ENCODE data around the gene PAPPA.

The PAPPA gene

GRCh38 chr9:116323012-116323411 lies 169.4 kb downstream of the PAPPA start:
- H3K27me3 ChIP-seq (replicated peaks in 2 of 5; ENCODE audit: control insufficient read depth in 4 of 5, insufficient read depth in 5 of 5, low read length in 4 of 5): peaks cover 0 to 3% (median 0%) of the 10 kb centered on the region in 5 experiments
- no peaks in the 10 kb centered on the region for H3K36me3 ChIP-seq (ENCODE audit: control insufficient read depth in 4 of 4, insufficient read depth in 4 of 4, low read length in 3 of 4)
- peak in 2 of 3 donors; percentile 0 to 3 for DNase-seq
- no peaks in the 10 kb centered on the region for H3K9me3 ChIP-seq (ENCODE audit: control extremely low read depth in 1 of 5, control insufficient read depth in 4 of 5, insufficient read depth in 2 of 5, low read depth in 1 of 5, low read length in 4 of 5)
- 89% methylated on average over 9 of the region's 11 CpGs for WGBS (ENCODE audit: insufficient coverage)
- POLR2A ChIA-PET: no interaction called here
- no peak overlapping the region for H3K27ac ChIP-seq (ENCODE audit: insufficient read depth in 1 of 2, low read depth in 1 of 2, low read length in 2 of 2, poor library complexity in 1 of 2, severe bottlenecking in 2 of 2)
- CTCF ChIA-PET: no interaction called here
- H3K4me1 ChIP-seq (ENCODE audit: control extremely low read depth in 1 of 4, control insufficient read depth in 4 of 4, insufficient read depth in 4 of 4, low read length in 3 of 4): no peaks in the 10 kb centered on the region
- H3K4me3 ChIP-seq (ENCODE audit: control insufficient read depth in 1 of 7, extremely low read depth in 1 of 7, insufficient read depth in 4 of 7, low read depth in 2 of 7, low read length in 6 of 7): no peak overlapping the region

GRCh38 chr9:116323571-116323970 lies 170.0 kb downstream of the PAPPA start:
- Histone ChIP-seq H3K9me3 (ENCODE audit: control extremely low read depth in 1 of 5, control insufficient read depth in 4 of 5, insufficient read depth in 2 of 5, low read depth in 1 of 5, low read length in 4 of 5) (no peaks in the 10 kb centered on the region), H3K4me3 (ENCODE audit: control insufficient read depth in 1 of 7, extremely low read depth in 1 of 7, insufficient read depth in 4 of 7, low read depth in 2 of 7, low read length in 6 of 7) (no peak overlapping the region), H3K27me3 (replicated peaks in 2 of 5; ENCODE audit: control insufficient read depth in 4 of 5, insufficient read depth in 5 of 5, low read length in 4 of 5) (peaks cover 0 to 4% (median 0%) of the 10 kb centered on the region in 5 experiments), H3K36me3 (ENCODE audit: control insufficient read depth in 4 of 4, insufficient read depth in 4 of 4, low read length in 3 of 4) (no peaks in the 10 kb centered on the region), H3K27ac (ENCODE audit: insufficient read depth in 1 of 2, low read depth in 1 of 2, low read length in 2 of 2, poor library complexity in 1 of 2, severe bottlenecking in 2 of 2) (no peak overlapping the region), H3K4me1 (ENCODE audit: control extremely low read depth in 1 of 4, control insufficient read depth in 4 of 4, insufficient read depth in 4 of 4, low read length in 3 of 4) (no peaks in the 10 kb centered on the region)
- DNase-seq: no peak
- ChIA-PET POLR2A (no interaction called here), CTCF (no interaction called here)

GRCh38 chr9:116325924-116326323 lies 172.3 kb downstream of the PAPPA start:
- peaks cover 0 to 5% (median 0%) of the 10 kb centered on the region in 5 experiments for H3K27me3 ChIP-seq (replicated peaks in 2 of 5; ENCODE audit: control insufficient read depth in 4 of 5, insufficient read depth in 5 of 5, low read length in 4 of 5)
- H3K4me1 ChIP-seq (ENCODE audit: control extremely low read depth in 1 of 4, control insufficient read depth in 4 of 4, insufficient read depth in 4 of 4, low read length in 3 of 4): no peaks in the 10 kb centered on the region
- ChIA-PET POLR2A (no interaction called here), CTCF (no interaction called here)
- no peaks in the 10 kb centered on the region for H3K9me3 ChIP-seq (ENCODE audit: control extremely low read depth in 1 of 5, control insufficient read depth in 4 of 5, insufficient read depth in 2 of 5, low read depth in 1 of 5, low read length in 4 of 5)
- no peak overlapping the region for H3K27ac ChIP-seq (ENCODE audit: insufficient read depth in 1 of 2, low read depth in 1 of 2, low read length in 2 of 2, poor library complexity in 1 of 2, severe bottlenecking in 2 of 2)
- H3K4me3 ChIP-seq (ENCODE audit: control insufficient read depth in 1 of 7, extremely low read depth in 1 of 7, insufficient read depth in 4 of 7, low read depth in 2 of 7, low read length in 6 of 7): no peak overlapping the region
- no peaks in the 10 kb centered on the region for H3K36me3 ChIP-seq (ENCODE audit: control insufficient read depth in 4 of 4, insufficient read depth in 4 of 4, low read length in 3 of 4)
- DNase-seq: no peak

GRCh38 chr9:116327701-116328405 lies 174.3 kb downstream of the PAPPA start:
- Histone ChIP-seq H3K27me3 (replicated peaks in 2 of 5; ENCODE audit: control insufficient read depth in 4 of 5, insufficient read depth in 5 of 5, low read length in 4 of 5) (peaks cover 0 to 14% (median under 1%) of the 10 kb centered on the region in 5 experiments), H3K4me3 (ENCODE audit: control insufficient read depth in 1 of 7, extremely low read depth in 1 of 7, insufficient read depth in 4 of 7, low read depth in 2 of 7, low read length in 6 of 7) (no peak overlapping the region), H3K9me3 (ENCODE audit: control extremely low read depth in 1 of 5, control insufficient read depth in 4 of 5, insufficient read depth in 2 of 5, low read depth in 1 of 5, low read length in 4 of 5) (no peaks in the 10 kb centered on the region), H3K4me1 (ENCODE audit: control extremely low read depth in 1 of 4, control insufficient read depth in 4 of 4, insufficient read depth in 4 of 4, low read length in 3 of 4) (no peaks in the 10 kb centered on the region), H3K36me3 (ENCODE audit: control insufficient read depth in 4 of 4, insufficient read depth in 4 of 4, low read length in 3 of 4) (no peaks in the 10 kb centered on the region), H3K27ac (ENCODE audit: insufficient read depth in 1 of 2, low read depth in 1 of 2, low read length in 2 of 2, poor library complexity in 1 of 2, severe bottlenecking in 2 of 2) (no peak overlapping the region)
- WGBS (ENCODE audit: insufficient coverage): 79% methylated on average over 3 of the region's 4 CpGs
- POLR2A ChIA-PET: no interaction called here
- CTCF ChIA-PET: no interaction called here
- DNase-seq: no peak

GRCh38 chr9:116329470-116329869 lies 175.9 kb downstream of the PAPPA start:
- no peak for DNase-seq
- H3K4me3 ChIP-seq (ENCODE audit: control insufficient read depth in 1 of 7, extremely low read depth in 1 of 7, insufficient read depth in 4 of 7, low read depth in 2 of 7, low read length in 6 of 7): no peak overlapping the region
- H3K27ac ChIP-seq (ENCODE audit: insufficient read depth in 1 of 2, low read depth in 1 of 2, low read length in 2 of 2, poor library complexity in 1 of 2, severe bottlenecking in 2 of 2): no peak overlapping the region
- POLR2A ChIA-PET: no interaction called here
- peaks cover 0 to 2% (median 0%) of the 10 kb centered on the region in 5 experiments for H3K9me3 ChIP-seq (ENCODE audit: control extremely low read depth in 1 of 5, control insufficient read depth in 4 of 5, insufficient read depth in 2 of 5, low read depth in 1 of 5, low read length in 4 of 5)
- no peaks in the 10 kb centered on the region for H3K36me3 ChIP-seq (ENCODE audit: control insufficient read depth in 4 of 4, insufficient read depth in 4 of 4, low read length in 3 of 4)
- CTCF ChIA-PET: no interaction called here
- H3K27me3 ChIP-seq (replicated peaks in 2 of 5; ENCODE audit: control insufficient read depth in 4 of 5, insufficient read depth in 5 of 5, low read length in 4 of 5): peaks cover 0 to 14% (median 8%) of the 10 kb centered on the region in 5 experiments
- H3K4me1 ChIP-seq (ENCODE audit: control extremely low read depth in 1 of 4, control insufficient read depth in 4 of 4, insufficient read depth in 4 of 4, low read length in 3 of 4): no peaks in the 10 kb centered on the region
- WGBS (ENCODE audit: insufficient coverage): 80% methylated on average over 1 of the region's 4 CpGs

- Histone ChIP-seq H3K27ac (ENCODE audit: insufficient read depth in 1 of 2, low read depth in 1 of 2, low read length in 2 of 2, poor library complexity in 1 of 2, severe bottlenecking in 2 of 2) (no peak overlapping the region), H3K9me3 (ENCODE audit: control extremely low read depth in 1 of 5, control insufficient read depth in 4 of 5, insufficient read depth in 2 of 5, low read depth in 1 of 5, low read length in 4 of 5) (peaks cover 0 to 2% (median 0%) of the 10 kb centered on the region in 5 experiments), H3K36me3 (ENCODE audit: control insufficient read depth in 4 of 4, insufficient read depth in 4 of 4, low read length in 3 of 4) (no peaks in the 10 kb centered on the region), H3K4me1 (ENCODE audit: control extremely low read depth in 1 of 4, control insufficient read depth in 4 of 4, insufficient read depth in 4 of 4, low read length in 3 of 4) (no peaks in the 10 kb centered on the region), H3K4me3 (ENCODE audit: control insufficient read depth in 1 of 7, extremely low read depth in 1 of 7, insufficient read depth in 4 of 7, low read depth in 2 of 7, low read length in 6 of 7) (no peak overlapping the region), H3K27me3 (replicated peaks in 2 of 5; ENCODE audit: control insufficient read depth in 4 of 5, insufficient read depth in 5 of 5, low read length in 4 of 5) (peaks cover 0 to 20% (median 15%) of the 10 kb centered on the region in 5 experiments)
- DNase-seq: no peak
- ChIA-PET CTCF (no interaction called here), POLR2A (no interaction called here)
- 67% methylated on average over 1 of the region's 3 CpGs for WGBS (ENCODE audit: insufficient coverage)
Observed at GRCh38 chr9:116331241-116331640, 177.7 kb downstream of the PAPPA start.

- Histone ChIP-seq H3K36me3 (ENCODE audit: control insufficient read depth in 4 of 4, insufficient read depth in 4 of 4, low read length in 3 of 4) (no peaks in the 10 kb centered on the region), H3K9me3 (ENCODE audit: control extremely low read depth in 1 of 5, control insufficient read depth in 4 of 5, insufficient read depth in 2 of 5, low read depth in 1 of 5, low read length in 4 of 5) (peaks cover 0 to 2% (median 0%) of the 10 kb centered on the region in 5 experiments), H3K27ac (ENCODE audit: insufficient read depth in 1 of 2, low read depth in 1 of 2, low read length in 2 of 2, poor library complexity in 1 of 2, severe bottlenecking in 2 of 2) (no peak overlapping the region), H3K4me3 (ENCODE audit: control insufficient read depth in 1 of 7, extremely low read depth in 1 of 7, insufficient read depth in 4 of 7, low read depth in 2 of 7, low read length in 6 of 7) (no peak overlapping the region), H3K4me1 (ENCODE audit: control extremely low read depth in 1 of 4, control insufficient read depth in 4 of 4, insufficient read depth in 4 of 4, low read length in 3 of 4) (no peaks in the 10 kb centered on the region), H3K27me3 (replicated peaks in 2 of 5; ENCODE audit: control insufficient read depth in 4 of 5, insufficient read depth in 5 of 5, low read length in 4 of 5) (peaks cover 0 to 22% (median 14%) of the 10 kb centered on the region in 5 experiments)
- ChIA-PET CTCF (no interaction called here), POLR2A (no interaction called here)
- WGBS (ENCODE audit: insufficient coverage): 96% methylated on average over 6 of the region's 6 CpGs
- no peak for DNase-seq
Observed at GRCh38 chr9:116332090-116332489, 178.5 kb downstream of the PAPPA start.
